ENCODE measurements around the gene PPP2R3A. TPM values are rescaled to one million over a fixed set of nuclear protein-coding genes. Genes with fewer than 3 reads are reported as not detected.

PPP2R3A gene
- total and polyA plus RNA-seq, 2 donors (not counting 1 experiment from before 2014, with no cell fraction given), result 17.5 to 18.3 TPM

GRCh38 chr3:136197159-136197793, 231.7 kb downstream of the PPP2R3A start:
- H3K4me3 ChIP-seq (replicated peaks in 1 of 4; ENCODE audit: control extremely low read depth in 1 of 4, insufficient read depth in 1 of 4, low read depth in 3 of 4, low read length in 4 of 4), result peak overlapping the region; percentile 52 to 94 (median 78)
- no peaks in the 10 kb centered on the region for H3K4me1 ChIP-seq (ENCODE audit: control insufficient read depth, extremely low read depth, insufficient read depth, low read length)
- DNase-seq (ENCODE audit: low read depth in 2 of 2), result no peak
- peak overlapping the region; percentile 61 for H3K4me2 ChIP-seq (ENCODE audit: extremely low read depth, insufficient read depth, low read length)
- peaks cover 13% of the 10 kb centered on the region for H4K20me1 ChIP-seq (ENCODE audit: control insufficient read depth, extremely low read depth, insufficient read depth, low read length)
- H3K9me3 ChIP-seq (ENCODE audit: control insufficient read depth, insufficient read depth, low read depth, low read length), result no peaks in the 10 kb centered on the region
- no peaks in the 10 kb centered on the region for H3K27me3 ChIP-seq (ENCODE audit: control insufficient read depth, insufficient read depth, low read length)
- TF ChIP-seq CTCF (conservative IDR thresholded peaks at IDR 0.05 in 1 of 2, IDR thresholded peaks at IDR 0.05 in 1 of 2; ENCODE audit: low read depth in 1 of 2, low read length in 2 of 2), result no peak
- no peak for TF ChIP-seq EZH2 (IDR thresholded peaks at IDR 0.05; ENCODE audit: low read length, missing control alignments)
- peak overlapping the region; percentile 92 for H2AFZ ChIP-seq (ENCODE audit: low read length)
- H3K79me2 ChIP-seq (ENCODE audit: control insufficient read depth, insufficient read depth, low read length), result peaks cover 34% of the 10 kb centered on the region
- H3K36me3 ChIP-seq (ENCODE audit: control insufficient read depth, insufficient read depth, low read length), result no peaks in the 10 kb centered on the region
- H3K27ac ChIP-seq (ENCODE audit: insufficient read depth, low read length), result peak overlapping the region; percentile 99
- H3K9ac ChIP-seq (ENCODE audit: insufficient read depth, low read length), result peak overlapping the region; percentile 89

Other genes starting within 250 kb of the PPP2R3A start
- gene MSL2, start 230.6 kb downstream of the PPP2R3A start, total RNA-seq, result 9.2 and 12.1 TPM in 2 replicates
- 16.6 and 19.7 TPM in 2 replicates for gene MSL2, start 230.6 kb downstream of the PPP2R3A start, polyA plus RNA-seq

Measured in fibroblast of lung (primary cell).